HepG2 (cell line): Measurements from ENCODE around the gene MLX. TPM values are rescaled to one million over a fixed set of nuclear protein-coding genes. Genes with fewer than 3 reads are reported as not detected.

ENCODE experiments used
- CREM ChIP-seq, 2 experiments: sonication (generic) in 1 of 2; formaldehyde crosslinking in 1 of 2; IDR thresholded peaks; 2 replicates each; pipeline versions ENCODE4 v1.4.0 to v1.6.1; 2016 to 2020; ENCODE audit warnings: antibody characterized with exemption in 1 of 2, mild to moderate bottlenecking in 1 of 2, missing genetic modification reagents in 1 of 2
- EP300 ChIP-seq, 3 experiments: sonication (generic) in 1 of 3; formaldehyde crosslinking in 1 of 3; IDR thresholded peaks; 2 replicates each; pipeline versions ENCODE4 v1.5.1 to v1.6.1; 2011 to 2020; ENCODE audit warnings: low read depth in 2 of 3, low read length in 2 of 3, borderline replicate concordance in 1 of 3, improper control_type of control experiment in 1 of 3, mild to moderate bottlenecking in 1 of 3, missing genetic modification reagents in 1 of 3, moderate library complexity in 1 of 3
- ETV5 ChIP-seq: IDR thresholded peaks from 2 replicates; pipeline ENCODE4 v1.6.1; 2018; ENCODE audit warnings: missing biosample characterization, missing genetic modification reagents, inconsistent platforms, borderline replicate concordance
- HDAC2 ChIP-seq: sonication (generic); formaldehyde crosslinking; IDR thresholded peaks from 2 replicates; pipeline ENCODE4 v1.4.0; 2020; ENCODE audit warnings: missing genetic modification reagents
- HIVEP1 ChIP-seq: sonication (generic); formaldehyde crosslinking; IDR thresholded peaks from 2 replicates; pipeline ENCODE4 v1.4.0; 2020; ENCODE audit warnings: mild to moderate bottlenecking, missing genetic modification reagents
- HNRNPH1 ChIP-seq: fragments of 200-400 bp; formaldehyde crosslinking; optimal IDR thresholded peaks from 2 replicates; pipeline ENCODE3; 2017; ENCODE audit warnings: mild to moderate bottlenecking, low read depth, low read length
- HOXA5 ChIP-seq: sonication (generic); formaldehyde crosslinking; IDR thresholded peaks from 2 replicates; pipeline ENCODE4 v1.4.0; 2020; ENCODE audit warnings: missing genetic modification reagents
- KDM5B ChIP-seq: sonication (generic); formaldehyde crosslinking; IDR thresholded peaks from 2 replicates; pipeline ENCODE4 v1.4.0; 2020; ENCODE audit warnings: missing genetic modification reagents, mild to moderate bottlenecking, borderline replicate concordance
- KDM6A ChIP-seq: IDR thresholded peaks from 2 replicates; pipeline ENCODE4 v1.6.1; 2016; ENCODE audit warnings: low read depth
- KLF13 ChIP-seq: sonication (generic); formaldehyde crosslinking; IDR thresholded peaks from 2 replicates; pipeline ENCODE4 v1.4.0; 2020; ENCODE audit warnings: mild to moderate bottlenecking, missing genetic modification reagents
- LCORL ChIP-seq, 2 experiments: fragments of 450-650 bp in 1 of 2; sonication (generic) in 1 of 2; formaldehyde crosslinking in 1 of 2; IDR thresholded peaks; 2 replicates each; pipeline versions ENCODE4 v1.5.0 to v1.6.1; 2017 to 2020; ENCODE audit warnings: antibody characterized with exemption in 1 of 2, missing genetic modification reagents in 1 of 2
- RAD21 ChIP-seq: fragments of 450-650 bp; formaldehyde crosslinking; IDR thresholded peaks from 2 replicates; pipeline ENCODE4 v1.5.0; 2020; ENCODE audit warnings: mild to moderate bottlenecking
- SCMH1 ChIP-seq: sonication (generic); formaldehyde crosslinking; IDR thresholded peaks from 2 replicates; pipeline ENCODE4 v1.9.0; 2021; ENCODE audit warnings: missing genetic modification reagents, mild to moderate bottlenecking, borderline replicate concordance
- SIX4 ChIP-seq: sonication (generic); formaldehyde crosslinking; IDR thresholded peaks from 2 replicates; pipeline ENCODE4 v1.4.0; 2020; ENCODE audit warnings: missing genetic modification reagents
- ZFP62 ChIP-seq: sonication (generic); formaldehyde crosslinking; IDR thresholded peaks from 2 replicates; pipeline ENCODE4 v1.4.0; 2020; ENCODE audit warnings: missing genetic modification reagents
- ZFY ChIP-seq: sonication (generic); formaldehyde crosslinking; IDR thresholded peaks from 2 replicates; pipeline ENCODE4 v1.4.0; 2020; ENCODE audit warnings: missing genetic modification reagents
- ZNF251 ChIP-seq: sonication (generic); formaldehyde crosslinking; IDR thresholded peaks from 2 replicates; pipeline ENCODE4 v1.9.0; 2021; ENCODE audit warnings: mild to moderate bottlenecking, missing genetic modification reagents
- ZNF317 ChIP-seq: sonication (generic); formaldehyde crosslinking; IDR thresholded peaks from 2 replicates; pipeline ENCODE4 v1.5.0; 2020; ENCODE audit warnings: mild to moderate bottlenecking, missing genetic modification reagents
- ZNF326 ChIP-seq: sonication (generic); formaldehyde crosslinking; IDR thresholded peaks from 2 replicates; pipeline ENCODE4 v1.4.0; 2020; ENCODE audit warnings: missing genetic modification reagents, borderline replicate concordance
- ZNF431 ChIP-seq: sonication (generic); formaldehyde crosslinking; IDR thresholded peaks from 2 replicates; pipeline ENCODE4 v1.9.0; 2022; ENCODE audit warnings: missing genetic modification reagents, low read depth, mild to moderate bottlenecking, borderline replicate concordance
- ZNF563 ChIP-seq: sonication (generic); formaldehyde crosslinking; IDR thresholded peaks from 2 replicates; pipeline ENCODE4 v1.8.0; 2022; ENCODE audit warnings: mild to moderate bottlenecking, moderate library complexity, missing genetic modification reagents
- ZNF709 ChIP-seq: sonication (generic); formaldehyde crosslinking; IDR thresholded peaks from 2 replicates; pipeline ENCODE4 v1.5.0; 2020; ENCODE audit warnings: mild to moderate bottlenecking, missing genetic modification reagents
- polyA plus RNA-seq, 8 experiments: library from polyadenylated mRNA; depleted of rRNA in 3 of 8; stranded (reverse) in 7 of 8; unstranded in 1 of 8; fragments of >200 nt; fragmentation: Illumina TruSeq in 4 of 8; extraction: Trizol in 4 of 8; gene quantifications; 2 replicates each; pipeline versions ENCODE4 v1.2.1 to v1.2.3, GENCODE V29; 2011 to 2016; ENCODE audit warnings: low read depth in 4 of 8, missing spikeins in 1 of 8, mixed read lengths in 1 of 8; ENCODE audit not compliant: insufficient read depth in 1 of 8
- total RNA-seq, 5 experiments: library from RNA; depleted of rRNA; stranded (reverse); fragments of >200 nt; fragmentation: Illumina TruSeq; extraction: Trizol; gene quantifications; 2 replicates each; pipeline ENCODE4 v1.2.3, GENCODE V29; 2016; ENCODE audit warnings: low read depth in 1 of 5
- TF ChIP-seq, protein P1 (sequence below): sonication (generic); formaldehyde crosslinking; IDR thresholded peaks from 2 replicates; pipeline ENCODE4 v1.8.0; 2022; ENCODE audit warnings: missing genetic modification reagents, mild to moderate bottlenecking, borderline replicate concordance
- TF ChIP-seq, protein P2 (sequence below): sonication (generic); formaldehyde crosslinking; IDR thresholded peaks from 2 replicates; pipeline ENCODE4 v1.4.0; 2020; ENCODE audit warnings: mild to moderate bottlenecking, low read depth, missing genetic modification reagents
- TF ChIP-seq, protein P3 (sequence below): sonication (generic); formaldehyde crosslinking; conservative IDR thresholded peaks from 2 replicates; pipeline ENCODE4 v1.5.0; 2020; ENCODE audit warnings: missing genetic modification reagents
- TF ChIP-seq, protein P4 (sequence below): fragments of 450-650 bp; IDR thresholded peaks from 2 replicates; pipeline ENCODE4 v1.6.1; 2017

MLX gene
- total and polyA plus RNA-seq, 2 of the 13 experiments (the other 11 are each of a cell fraction or from before 2014, with no cell fraction given), result 38.9 to 74.4 TPM

DNA sequence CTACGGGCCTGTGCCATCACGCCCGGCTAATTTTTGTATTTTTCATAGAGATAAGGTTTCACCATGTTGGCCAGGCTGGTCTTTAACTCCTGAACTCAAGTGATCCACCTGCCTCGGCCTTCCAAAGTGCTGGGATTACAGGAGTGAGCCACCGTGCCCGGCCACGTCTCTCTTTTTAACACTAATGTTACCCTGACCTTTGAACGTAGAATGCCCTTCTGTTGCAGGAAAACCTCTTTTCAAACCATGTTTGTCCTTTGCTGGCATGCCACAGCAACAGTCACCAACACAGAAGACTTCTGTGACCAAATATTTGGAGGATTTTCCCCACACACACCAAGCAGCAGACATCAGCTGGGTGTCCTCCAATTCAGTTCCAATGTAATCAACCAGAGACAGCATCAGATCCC is 22.0 kb upstream of the MLX start (continued):
- TF ChIP-seq, protein P1, sequence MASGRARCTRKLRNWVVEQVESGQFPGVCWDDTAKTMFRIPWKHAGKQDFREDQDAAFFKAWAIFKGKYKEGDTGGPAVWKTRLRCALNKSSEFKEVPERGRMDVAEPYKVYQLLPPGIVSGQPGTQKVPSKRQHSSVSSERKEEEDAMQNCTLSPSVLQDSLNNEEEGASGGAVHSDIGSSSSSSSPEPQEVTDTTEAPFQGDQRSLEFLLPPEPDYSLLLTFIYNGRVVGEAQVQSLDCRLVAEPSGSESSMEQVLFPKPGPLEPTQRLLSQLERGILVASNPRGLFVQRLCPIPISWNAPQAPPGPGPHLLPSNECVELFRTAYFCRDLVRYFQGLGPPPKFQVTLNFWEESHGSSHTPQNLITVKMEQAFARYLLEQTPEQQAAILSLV (CRISPR knock-in tag), result no peak
- TF ChIP-seq ZNF251 (CRISPR knock-in tag) (no peak), HNRNPH1 (no peak), KLF13 (CRISPR knock-in tag) (no peak), EP300 (IDR thresholded peaks at IDR 0.05; ENCODE audit: low read depth in 2 of 2, low read length in 2 of 2) (peak in 1 of 2 experiments; percentile 37; a peak in 2 of 4 replicates), EP300 (CRISPR knock-in tag; IDR thresholded peaks at IDR 0.05; ENCODE audit: borderline replicate concordance) (no peak), SCMH1 (CRISPR knock-in tag) (no peak), KDM5B (no peak), ETV5 (CRISPR knock-in tag) (peak; percentile 15; the same call in 1 of the 2 replicates), CREM (IDR thresholded peaks at IDR 0.05) (peak; percentile 13; the same call in 1 of the 2 replicates), CREM (CRISPR knock-in tag; IDR thresholded peaks at IDR 0.05) (no peak), ZNF317 (CRISPR knock-in tag) (peak; percentile 22; the same call in 1 of the 2 replicates), LCORL (IDR thresholded peaks at IDR 0.05) (peak; percentile 70; the same call in 1 of the 2 replicates), LCORL (CRISPR knock-in tag; IDR thresholded peaks at IDR 0.05) (peak; percentile 63), SIX4 (CRISPR knock-in tag) (no peak), ZFP62 (no peak), ZNF326 (CRISPR knock-in tag) (no peak), ZNF709 (CRISPR knock-in tag) (no peak), HDAC2 (CRISPR knock-in tag) (peak; percentile 41; the same call in 1 of the 2 replicates), ZNF431 (CRISPR knock-in tag) (no peak), HIVEP1 (CRISPR knock-in tag) (no peak), KDM6A (CRISPR knock-in tag) (peak; percentile 50; the same call in 1 of the 2 replicates), ZNF563 (CRISPR knock-in tag) (no peak), HOXA5 (0 out of 2 replicates have a peak, but pooled peaks have one; percentile 40), RAD21 (CRISPR knock-in tag) (no peak), ZFY (peak; percentile 50; the same call in 1 of the 2 replicates)
- TF ChIP-seq, protein P2, sequence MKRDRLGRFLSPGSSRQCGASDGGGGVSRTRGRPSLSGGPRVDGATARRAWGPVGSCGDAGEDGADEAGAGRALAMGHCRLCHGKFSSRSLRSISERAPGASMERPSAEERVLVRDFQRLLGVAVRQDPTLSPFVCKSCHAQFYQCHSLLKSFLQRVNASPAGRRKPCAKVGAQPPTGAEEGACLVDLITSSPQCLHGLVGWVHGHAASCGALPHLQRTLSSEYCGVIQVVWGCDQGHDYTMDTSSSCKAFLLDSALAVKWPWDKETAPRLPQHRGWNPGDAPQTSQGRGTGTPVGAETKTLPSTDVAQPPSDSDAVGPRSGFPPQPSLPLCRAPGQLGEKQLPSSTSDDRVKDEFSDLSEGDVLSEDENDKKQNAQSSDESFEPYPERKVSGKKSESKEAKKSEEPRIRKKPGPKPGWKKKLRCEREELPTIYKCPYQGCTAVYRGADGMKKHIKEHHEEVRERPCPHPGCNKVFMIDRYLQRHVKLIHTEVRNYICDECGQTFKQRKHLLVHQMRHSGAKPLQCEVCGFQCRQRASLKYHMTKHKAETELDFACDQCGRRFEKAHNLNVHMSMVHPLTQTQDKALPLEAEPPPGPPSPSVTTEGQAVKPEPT (CRISPR knock-in tag), result no peak
- TF ChIP-seq, protein P3, sequence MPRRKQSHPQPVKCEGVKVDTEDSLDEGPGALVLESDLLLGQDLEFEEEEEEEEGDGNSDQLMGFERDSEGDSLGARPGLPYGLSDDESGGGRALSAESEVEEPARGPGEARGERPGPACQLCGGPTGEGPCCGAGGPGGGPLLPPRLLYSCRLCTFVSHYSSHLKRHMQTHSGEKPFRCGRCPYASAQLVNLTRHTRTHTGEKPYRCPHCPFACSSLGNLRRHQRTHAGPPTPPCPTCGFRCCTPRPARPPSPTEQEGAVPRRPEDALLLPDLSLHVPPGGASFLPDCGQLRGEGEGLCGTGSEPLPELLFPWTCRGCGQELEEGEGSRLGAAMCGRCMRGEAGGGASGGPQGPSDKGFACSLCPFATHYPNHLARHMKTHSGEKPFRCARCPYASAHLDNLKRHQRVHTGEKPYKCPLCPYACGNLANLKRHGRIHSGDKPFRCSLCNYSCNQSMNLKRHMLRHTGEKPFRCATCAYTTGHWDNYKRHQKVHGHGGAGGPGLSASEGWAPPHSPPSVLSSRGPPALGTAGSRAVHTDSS (CRISPR knock-in tag), result no peak
- TF ChIP-seq, protein P4, sequence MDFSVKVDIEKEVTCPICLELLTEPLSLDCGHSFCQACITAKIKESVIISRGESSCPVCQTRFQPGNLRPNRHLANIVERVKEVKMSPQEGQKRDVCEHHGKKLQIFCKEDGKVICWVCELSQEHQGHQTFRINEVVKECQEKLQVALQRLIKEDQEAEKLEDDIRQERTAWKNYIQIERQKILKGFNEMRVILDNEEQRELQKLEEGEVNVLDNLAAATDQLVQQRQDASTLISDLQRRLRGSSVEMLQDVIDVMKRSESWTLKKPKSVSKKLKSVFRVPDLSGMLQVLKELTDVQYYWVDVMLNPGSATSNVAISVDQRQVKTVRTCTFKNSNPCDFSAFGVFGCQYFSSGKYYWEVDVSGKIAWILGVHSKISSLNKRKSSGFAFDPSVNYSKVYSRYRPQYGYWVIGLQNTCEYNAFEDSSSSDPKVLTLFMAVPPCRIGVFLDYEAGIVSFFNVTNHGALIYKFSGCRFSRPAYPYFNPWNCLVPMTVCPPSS, result no peak
